Femur (tissue), 1 donor: ENCODE data around the gene CYTH1.

ENCODE experiments used
- DNase-seq: peaks from one replicate; pipeline ENCODE4 v3.0.0-alpha.2; 2017

Gene CYTH1

DNA sequence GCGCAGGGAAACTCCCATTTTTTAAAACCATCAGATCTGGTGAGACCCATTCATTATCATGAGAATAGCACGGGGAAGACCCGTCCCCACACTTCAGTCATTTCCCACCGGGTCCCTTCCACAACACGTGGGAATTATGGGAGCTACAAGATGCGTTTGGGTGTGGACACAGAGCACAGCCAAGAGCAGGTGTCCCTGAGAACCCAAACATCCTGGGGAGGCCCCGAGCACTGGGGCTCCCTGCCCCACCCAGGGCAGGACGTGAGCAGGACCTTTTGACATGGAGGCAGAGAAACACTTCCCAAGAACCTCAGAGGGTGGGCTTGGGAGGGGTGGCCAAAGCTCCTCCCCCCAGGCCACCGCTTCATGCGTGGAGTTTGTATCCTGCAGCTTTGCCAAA is 115.0 kb downstream of the CYTH1 start:
- DNase-seq = no peak

- peak; percentile 45 for DNase-seq
Observed at GRCh38 chr17:78665952-78666920, 115.8 kb downstream of the CYTH1 start.

DNA sequence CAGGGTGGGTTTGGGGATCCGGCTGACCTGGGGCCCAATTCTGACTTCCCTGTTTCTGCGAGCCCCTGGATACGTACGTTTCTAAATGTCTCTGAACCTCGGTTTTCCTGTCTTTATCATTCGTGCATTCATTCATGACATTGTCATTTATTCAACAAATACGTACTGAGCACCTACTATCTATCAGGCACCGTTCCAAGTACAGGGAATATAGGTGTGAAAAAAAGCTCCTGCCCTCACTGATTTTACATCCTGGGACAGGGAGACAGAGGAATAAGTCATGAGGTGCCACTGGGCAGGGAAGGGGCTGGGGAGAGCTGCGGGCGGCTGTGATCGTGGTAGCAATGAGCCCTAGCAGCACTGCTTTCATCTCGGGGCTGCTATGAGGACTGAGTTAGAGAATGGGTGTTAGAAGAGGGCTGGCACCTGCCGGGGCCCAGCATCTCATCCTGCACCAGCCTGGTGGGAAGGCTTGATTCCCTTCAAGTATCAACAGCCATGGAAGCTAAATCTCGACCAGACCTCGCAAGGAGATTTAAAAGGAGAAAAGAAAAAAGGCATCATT is 116.6 kb downstream of the CYTH1 start:
- DNase-seq = no peak

DNA sequence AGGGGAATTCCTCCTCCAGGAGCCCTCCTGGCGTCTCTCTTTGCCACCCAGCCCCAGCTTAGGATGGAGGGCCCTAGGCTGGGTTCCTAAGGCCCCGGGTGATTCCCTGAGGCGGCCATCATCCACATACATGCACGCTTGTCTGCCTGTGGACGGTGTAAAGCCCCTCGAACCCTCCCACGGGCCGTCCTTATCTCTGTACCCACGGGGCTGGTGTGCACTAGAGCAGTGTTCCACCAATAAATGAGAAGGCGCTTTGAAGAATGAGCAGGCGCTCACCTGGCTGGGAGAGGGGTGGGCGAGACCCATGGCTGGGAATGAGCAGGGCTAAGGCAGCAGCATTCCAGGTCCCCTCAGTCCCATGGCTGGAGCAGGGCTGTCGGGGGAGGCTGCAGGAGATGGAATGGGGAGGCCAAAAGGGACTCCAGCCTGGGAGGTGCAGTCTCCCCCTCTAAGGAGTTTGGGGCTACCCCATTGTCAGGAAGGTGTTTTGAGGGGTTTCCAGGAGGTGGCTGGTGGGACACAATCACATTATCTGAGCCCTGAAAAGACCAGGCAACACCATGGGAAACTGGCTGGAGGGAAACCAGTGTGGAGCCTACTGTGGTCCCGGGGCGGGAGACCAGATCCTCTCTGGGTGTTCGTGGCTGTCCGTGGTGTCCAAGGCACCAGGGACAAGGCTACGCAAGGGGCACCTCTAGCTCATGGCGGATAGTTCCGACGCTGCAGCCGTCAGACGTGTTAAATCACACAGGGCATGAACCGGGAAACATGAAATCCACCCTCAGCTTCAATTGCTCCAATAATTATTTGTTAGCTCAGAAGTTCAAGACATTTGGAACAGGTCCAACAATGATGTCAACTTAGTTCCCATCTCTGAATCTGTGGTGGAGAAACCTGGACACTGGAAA is 117.3 kb downstream of the CYTH1 start:
- DNase-seq = no peak

GRCh38 chr17:78661093-78661770 is 120.8 kb downstream of the CYTH1 start:
- no peak for DNase-seq

DNA sequence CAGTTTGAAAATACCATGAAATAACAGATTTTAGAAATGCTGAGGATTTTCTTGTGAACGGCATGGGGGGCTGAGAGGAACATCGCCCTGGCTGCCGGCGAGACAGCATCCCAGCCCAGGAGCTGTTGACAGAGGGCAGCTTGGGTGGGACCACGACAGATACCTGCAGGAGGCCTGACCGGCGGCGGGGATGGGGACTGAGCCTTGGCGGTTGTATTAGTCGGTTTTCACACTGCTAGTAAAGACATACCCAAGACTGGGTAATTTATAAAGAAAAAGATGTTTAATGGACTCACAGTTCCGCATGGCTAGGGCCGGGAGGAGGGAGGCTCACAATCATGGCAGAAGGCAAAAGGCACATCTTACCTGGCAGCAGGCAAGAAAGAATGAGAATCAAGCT is 122.5 kb downstream of the CYTH1 start:
- DNase-seq = no peak

GRCh38 chr17:78658281-78658785 is 123.7 kb downstream of the CYTH1 start:
- no peak for DNase-seq

GRCh38 chr17:78655251-78655940 is 126.7 kb downstream of the CYTH1 start:
- no peak for DNase-seq

DNA sequence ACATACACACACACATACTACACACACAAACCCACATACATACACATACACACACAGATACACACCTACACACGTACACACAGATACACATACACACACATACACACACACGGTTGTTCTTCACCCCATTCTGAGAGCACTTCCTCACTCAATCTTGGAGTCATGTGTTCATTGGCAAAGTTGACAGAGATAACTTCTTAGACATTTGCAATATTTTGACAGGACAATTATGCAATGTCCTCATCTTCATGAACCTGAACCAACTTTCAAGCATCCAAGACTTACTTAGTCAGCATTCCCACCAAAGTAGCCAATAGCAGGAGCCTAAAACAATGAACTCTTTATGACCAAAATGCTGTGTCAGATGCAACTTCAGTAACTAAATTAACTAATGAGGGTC is 127.7 kb downstream of the CYTH1 start:
- DNase-seq = no peak

DNA sequence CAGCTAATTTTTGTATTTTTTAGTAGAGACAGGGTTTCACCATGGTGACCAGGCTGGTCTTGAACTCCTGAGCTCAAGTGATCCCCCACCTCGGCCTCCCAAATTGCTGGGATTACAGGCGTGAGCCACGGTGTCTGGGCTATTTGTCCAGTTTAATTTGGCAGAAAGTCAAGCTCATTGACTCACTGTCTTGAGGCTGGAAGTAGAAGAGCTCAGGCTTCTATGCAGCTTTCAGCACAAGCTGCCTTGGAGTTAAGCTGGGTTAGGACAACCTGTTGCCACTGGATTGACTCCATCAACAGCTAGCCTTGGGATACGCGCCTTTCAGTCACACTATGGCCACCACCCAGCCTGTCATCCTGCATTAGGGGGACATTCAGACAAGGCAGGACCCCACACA is 128.7 kb downstream of the CYTH1 start:
- no peak for DNase-seq

DNA sequence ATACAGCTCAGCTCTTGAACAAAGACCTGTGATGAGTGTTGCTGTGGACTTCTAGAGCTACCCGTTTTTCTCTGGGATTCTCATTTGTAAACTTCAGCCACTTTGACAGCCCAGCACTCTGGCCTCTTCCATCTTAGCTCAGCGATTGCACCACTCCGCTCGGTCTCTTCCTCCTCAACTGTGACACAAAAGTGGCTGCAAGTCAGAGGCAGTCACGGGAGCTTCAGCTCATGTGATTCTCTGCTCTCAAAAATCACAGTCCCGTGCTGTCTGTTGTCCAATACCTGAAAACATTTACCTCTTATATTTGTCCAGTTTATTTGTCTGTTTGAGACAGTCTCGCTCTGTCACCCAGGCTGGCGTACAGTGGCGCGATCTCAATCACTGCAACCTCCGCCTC is 129.2 kb downstream of the CYTH1 start:
- no peak for DNase-seq

- DNase-seq = no peak
Observed at GRCh38 chr17:78652024-78652423, 130.0 kb downstream of the CYTH1 start.

DNA sequence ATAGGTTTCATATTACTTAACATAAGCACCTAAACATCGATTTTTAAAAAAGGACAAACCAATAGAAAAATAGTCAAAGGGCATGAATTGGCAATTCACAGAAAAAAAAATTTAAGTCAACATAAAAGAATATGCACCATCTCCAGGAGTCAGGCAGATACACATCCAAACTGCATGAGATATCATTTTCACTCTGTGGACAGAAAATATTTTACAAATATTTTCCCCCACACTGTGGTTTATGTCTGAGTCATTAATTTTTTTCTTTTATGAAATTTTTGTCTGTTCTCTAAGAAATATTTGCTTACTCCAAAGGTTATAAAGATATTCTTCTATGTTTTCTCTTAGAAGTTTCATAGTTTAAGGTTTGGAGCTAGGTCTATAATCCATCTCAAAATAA is 130.5 kb downstream of the CYTH1 start:
- DNase-seq = no peak

GRCh38 chr17:78650093-78650715 is 131.9 kb downstream of the CYTH1 start:
- no peak for DNase-seq

GRCh38 chr17:78648293-78648692 is 133.8 kb downstream of the CYTH1 start:
- no peak for DNase-seq

DNA sequence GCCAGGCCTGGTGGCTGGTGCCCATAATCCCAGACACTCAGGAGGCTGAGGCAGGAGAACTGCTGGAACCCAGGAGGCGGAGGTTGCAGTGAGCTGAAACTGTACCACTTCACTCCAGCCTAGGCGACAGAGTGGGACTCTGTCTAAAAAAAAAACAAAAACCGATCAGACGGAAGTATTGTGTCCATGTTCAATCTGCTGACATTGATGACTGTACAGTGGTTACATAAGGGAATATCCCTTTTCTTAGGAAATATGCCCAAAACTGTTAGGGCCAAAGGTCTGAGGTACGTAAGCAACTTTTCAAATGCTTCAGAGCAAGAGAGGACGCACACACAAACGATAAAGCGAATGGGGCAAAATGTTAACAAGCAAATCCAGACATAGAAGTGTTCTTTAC is 135.0 kb downstream of the CYTH1 start:
- DNase-seq = no peak

- DNase-seq = peak; percentile 81
Observed at GRCh38 chr17:78645421-78646295, 136.4 kb downstream of the CYTH1 start.

- DNase-seq = no peak
Observed at GRCh38 chr17:78644931-78645351, 137.1 kb downstream of the CYTH1 start.

- DNase-seq = no peak
Observed at GRCh38 chr17:78644224-78644623, 137.8 kb downstream of the CYTH1 start.

GRCh38 chr17:78643326-78643725 is 138.7 kb downstream of the CYTH1 start:
- DNase-seq = no peak
